Mammary epithelial cell (primary cell): ENCODE measurements around the gene SELENOO.

Source experiments
- EZH2 ChIP-seq: IDR thresholded peaks from 2 replicates; pipeline ENCODE4 v1.6.1; 2012; ENCODE audit warnings: low read length, inconsistent platforms, borderline replicate concordance
- TF ChIP-seq, protein P1 (sequence below), 2 donors: IDR thresholded peaks in 1 of 2; conservative IDR thresholded peaks in 1 of 2; 2 replicates each; pipeline ENCODE4 v1.5.1; 2011 to 2012; ENCODE audit warnings: inconsistent platforms in 2 of 2, low read length in 2 of 2, mild to moderate bottlenecking in 2 of 2, control low read depth in 1 of 2, low read depth in 1 of 2; ENCODE audit not compliant: insufficient read depth in 1 of 2; ENCODE audit errors: extremely low read depth in 1 of 2

DNA sequence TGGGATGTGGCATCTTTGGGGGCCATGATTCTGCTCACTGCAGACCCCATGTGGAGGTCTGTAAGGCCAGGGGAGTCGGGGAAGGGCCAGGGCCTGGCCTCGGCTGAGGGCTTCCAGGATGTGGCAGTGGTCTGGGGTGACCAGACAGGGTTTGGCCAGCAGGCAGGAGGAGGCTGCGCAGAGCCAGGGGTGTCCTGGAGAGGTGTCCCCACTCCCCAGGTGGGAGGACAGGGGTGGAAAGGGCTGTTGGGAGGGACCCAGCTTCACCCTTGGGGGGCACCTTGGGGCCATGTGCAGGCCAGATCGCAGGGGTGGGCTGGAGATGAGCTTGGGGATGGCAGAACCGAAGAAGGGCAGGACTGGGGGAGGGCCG lies 26.8 kb upstream of the SELENOO start:
- no peak for TF ChIP-seq EZH2
- TF ChIP-seq, protein P1, sequence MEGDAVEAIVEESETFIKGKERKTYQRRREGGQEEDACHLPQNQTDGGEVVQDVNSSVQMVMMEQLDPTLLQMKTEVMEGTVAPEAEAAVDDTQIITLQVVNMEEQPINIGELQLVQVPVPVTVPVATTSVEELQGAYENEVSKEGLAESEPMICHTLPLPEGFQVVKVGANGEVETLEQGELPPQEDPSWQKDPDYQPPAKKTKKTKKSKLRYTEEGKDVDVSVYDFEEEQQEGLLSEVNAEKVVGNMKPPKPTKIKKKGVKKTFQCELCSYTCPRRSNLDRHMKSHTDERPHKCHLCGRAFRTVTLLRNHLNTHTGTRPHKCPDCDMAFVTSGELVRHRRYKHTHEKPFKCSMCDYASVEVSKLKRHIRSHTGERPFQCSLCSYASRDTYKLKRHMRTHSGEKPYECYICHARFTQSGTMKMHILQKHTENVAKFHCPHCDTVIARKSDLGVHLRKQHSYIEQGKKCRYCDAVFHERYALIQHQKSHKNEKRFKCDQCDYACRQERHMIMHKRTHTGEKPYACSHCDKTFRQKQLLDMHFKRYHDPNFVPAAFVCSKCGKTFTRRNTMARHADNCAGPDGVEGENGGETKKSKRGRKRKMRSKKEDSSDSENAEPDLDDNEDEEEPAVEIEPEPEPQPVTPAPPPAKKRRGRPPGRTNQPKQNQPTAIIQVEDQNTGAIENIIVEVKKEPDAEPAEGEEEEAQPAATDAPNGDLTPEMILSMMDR (conservative IDR thresholded peaks at IDR 0.05 in 1 of 2, IDR thresholded peaks at IDR 0.05 in 1 of 2; ENCODE audit: extremely low read depth in 1 of 2, insufficient read depth in 1 of 2, low read depth in 1 of 2, low read length in 2 of 2) = no peak
